ENCODE data around the gene PRKAR1B.

The PRKAR1B gene

GRCh38 chr7:501526-501925 lies 225.6 kb downstream of the PRKAR1B start:
- no peak for DNase-seq (ENCODE audit: extremely low read depth in 1 of 2, low read depth in 1 of 2)

DNA sequence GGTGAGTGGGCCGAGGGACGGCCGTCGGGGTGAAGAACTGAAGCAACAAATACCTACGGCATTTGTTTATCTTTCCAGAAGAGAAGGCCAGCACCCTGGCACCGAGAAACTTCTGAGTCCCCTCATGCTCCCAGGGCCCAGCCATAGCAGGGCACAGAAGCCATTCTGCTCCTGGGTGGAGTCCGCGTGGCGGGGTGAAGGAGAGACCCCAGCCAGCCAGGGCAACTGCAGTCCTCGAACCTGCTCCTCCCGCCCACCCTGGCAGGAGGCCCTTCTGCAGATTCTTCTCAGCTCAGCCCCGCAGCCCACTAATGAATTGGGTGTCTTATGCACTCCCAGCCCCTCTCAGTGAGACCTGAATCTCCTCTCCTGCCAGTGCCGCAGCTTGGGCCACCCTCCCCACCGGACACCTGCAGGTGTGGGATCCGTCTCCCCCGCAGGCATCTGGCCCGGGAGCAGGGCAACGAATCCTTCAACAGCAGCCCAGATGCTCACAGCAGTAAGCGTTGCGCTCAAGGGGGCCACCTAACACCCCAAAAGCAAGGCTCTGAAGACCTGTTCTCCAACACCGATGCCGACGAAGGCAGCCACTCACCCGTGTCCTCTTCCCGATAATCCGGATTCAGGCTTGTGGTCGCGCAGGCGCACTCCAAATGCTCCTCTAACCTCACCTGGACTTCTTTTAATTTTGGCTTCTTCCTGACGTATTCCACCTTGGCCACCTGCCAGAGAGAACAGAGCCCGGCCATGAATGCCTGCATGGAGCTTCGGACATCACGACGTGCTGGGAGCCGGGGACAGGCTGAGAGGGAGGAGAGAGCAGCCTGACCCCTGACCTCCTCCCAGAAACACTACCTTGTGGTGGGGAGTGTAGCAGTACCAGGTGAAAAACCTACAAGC lies 226.3 kb downstream of the PRKAR1B start:
- DNase-seq (ENCODE audit: extremely low read depth in 1 of 2, low read depth in 1 of 2): no peak

DNA sequence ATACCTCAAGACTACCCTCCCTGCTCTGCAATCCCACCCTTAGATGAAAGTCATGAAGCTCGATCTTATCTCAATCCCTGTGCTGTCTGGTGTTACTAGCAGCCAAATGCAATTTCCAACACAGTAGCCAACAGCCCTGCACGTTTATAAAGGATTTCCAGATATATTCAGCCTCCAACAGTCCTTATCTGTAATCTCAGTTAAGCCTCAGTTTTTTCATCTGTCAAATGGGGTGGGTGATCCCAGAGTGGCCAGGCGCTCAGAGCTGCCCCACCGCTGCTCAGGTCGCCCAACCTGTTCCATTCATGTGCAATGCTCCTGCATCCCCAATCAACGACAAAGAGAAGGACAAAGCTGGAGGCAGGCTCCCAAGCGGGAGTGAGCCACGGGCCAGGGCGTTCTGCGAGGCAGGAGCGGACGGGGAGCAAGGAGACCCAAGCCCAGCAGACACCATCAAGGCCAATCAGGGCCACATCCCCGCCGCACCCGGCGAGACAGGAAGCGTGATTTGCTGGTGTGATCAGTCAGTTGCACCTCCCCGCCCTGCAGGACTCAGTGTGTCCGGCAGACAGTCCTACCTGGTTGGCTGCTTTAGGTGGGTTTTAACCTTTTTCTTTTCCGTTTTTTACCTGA lies 227.1 kb downstream of the PRKAR1B start:
- no peak for DNase-seq (ENCODE audit: extremely low read depth in 1 of 2, low read depth in 1 of 2)

Data from activated CD8-positive, alpha-beta memory T cell treated with anti-CD3 and anti-CD28 coated beads for 1 hour (primary cell).